GM23248 (cell line): Measurements from ENCODE around the gene UBAC1. TPM values are rescaled to one million over a fixed set of nuclear protein-coding genes. Genes with fewer than 3 reads are reported as not detected.
"Not testable (repeated sequence)": the region's sequence is repeated elsewhere in the genome, so short reads cannot be mapped to it uniquely, and the experiment has no call there.

Experiments used
- DNase-seq: peaks from one replicate; pipeline ENCODE4 v3.0.0-alpha.2; 2015
- H2AFZ ChIP-seq: fragments of 200-600 bp; sonication (generic); 2 replicates; pipeline ENCODE4 v1.6.1; 2016; ENCODE audit warnings: antibody characterized with exemption
- H3F3A ChIP-seq: fragments of 200-600 bp; sonication (generic); 2 replicates; pipeline ENCODE4 v1.6.1; 2016; ENCODE audit warnings: mild to moderate bottlenecking, antibody characterized with exemption, mixed run types; ENCODE audit not compliant: insufficient read depth
- H3K27ac ChIP-seq: fragments of 200-600 bp; sonication (generic); 2 replicates; pipeline ENCODE4 v1.5.1; 2016; ENCODE audit warnings: mild to moderate bottlenecking
- H3K27me3 ChIP-seq: fragments of 200-600 bp; sonication (generic); replicated peaks from 2 replicates; pipeline ENCODE4 v1.6.1; 2016; ENCODE audit warnings: mild to moderate bottlenecking; ENCODE audit not compliant: insufficient read depth
- H3K36me3 ChIP-seq: fragments of 200-600 bp; sonication (generic); 2 replicates; pipeline ENCODE4 v1.6.1; 2016; ENCODE audit warnings: low read depth, mild to moderate bottlenecking
- H3K4me1 ChIP-seq: fragments of 200-600 bp; sonication (generic); 2 replicates; pipeline ENCODE4 v1.6.1; 2016; ENCODE audit warnings: mild to moderate bottlenecking; ENCODE audit not compliant: insufficient read depth
- H3K4me2 ChIP-seq: fragments of 200-600 bp; sonication (generic); one replicate; pipeline ENCODE4 v1.6.1; 2016; ENCODE audit warnings: mild to moderate bottlenecking; ENCODE audit not compliant: unreplicated experiment
- H3K4me3 ChIP-seq: fragments of 200-600 bp; sonication (generic); 2 replicates; pipeline ENCODE4 v1.5.1; 2016; ENCODE audit warnings: mild to moderate bottlenecking
- H3K79me2 ChIP-seq: fragments of 200-600 bp; sonication (generic); 2 replicates; pipeline ENCODE4 v1.6.1; 2016; ENCODE audit warnings: mild to moderate bottlenecking; ENCODE audit not compliant: insufficient read depth
- H3K9ac ChIP-seq: fragments of 200-600 bp; sonication (generic); 2 replicates; pipeline ENCODE4 v1.6.1; 2016; ENCODE audit warnings: mild to moderate bottlenecking
- H3K9me2 ChIP-seq: fragments of 200-600 bp; sonication (generic); 2 replicates; pipeline ENCODE4 v1.6.1; 2016; ENCODE audit warnings: mixed run types, mild to moderate bottlenecking, moderate library complexity; ENCODE audit not compliant: insufficient read depth
- H3K9me3 ChIP-seq: fragments of 200-600 bp; sonication (generic); one replicate; pipeline ENCODE4 v1.6.1; 2017; ENCODE audit warnings: low read depth
- H4K20me1 ChIP-seq: fragments of 200-600 bp; sonication (generic); 2 replicates; pipeline ENCODE4 v1.6.0; 2016; ENCODE audit not compliant: insufficient read depth
- EZH2 ChIP-seq: fragments of 200-600 bp; sonication (generic); IDR thresholded peaks from 2 replicates; pipeline ENCODE4 v1.6.1; 2018; ENCODE audit warnings: antibody characterized with exemption, mild to moderate bottlenecking; ENCODE audit not compliant: insufficient read depth, poor library complexity, severe bottlenecking
- EZH2phosphoT487 ChIP-seq: fragments of 200-600 bp; sonication (generic); IDR thresholded peaks from 2 replicates; pipeline ENCODE4 v1.6.1; 2018; ENCODE audit warnings: antibody characterized with exemption, moderate library complexity, mild to moderate bottlenecking, low read depth; ENCODE audit not compliant: insufficient read depth
- WGBS, 2 experiments: methylation state at CpG; one replicate each; pipeline ENCODE4 v1.1.6; 2015 to 2017; ENCODE audit warnings: low lambda C conversion rate in 2 of 2, low coverage in 1 of 2; ENCODE audit errors: missing lambda C conversion rate in 2 of 2; 5-methylcytosine and 5-hydroxymethylcytosine counted together
- in situ Hi-C: fragments of 300-500 bp; cut with MboI; formaldehyde crosslinking; loops from 2 replicates; pipeline ENCODE4 v1.15.0; 2020
- polyA plus RNA-seq: library from polyadenylated mRNA; unstranded; fragments of >200 nt; fragmentation: Nextera tagmentation; extraction: Ambion mirVana; gene quantifications from 2 replicates; pipeline ENCODE4 v1.2.1, GENCODE V29; 2016
- total RNA-seq: library from RNA; depleted of rRNA; stranded (reverse); fragments of >200 nt; shearing (Covaris generic); gene quantifications from 2 replicates; pipeline ENCODE4 v1.2.3, GENCODE V29; 2014

Gene UBAC1
- total and polyA plus RNA-seq, 2 experiments from 2014 or later, result 29.4 to 45.9 TPM

GRCh38 chr9:135949501-135950134 is 11.6 kb downstream of the UBAC1 start:
- H3F3A ChIP-seq, result no peaks in the 10 kb centered on the region
- no peak overlapping the region for H3K27ac ChIP-seq
- DNase-seq, result no peak
- H3K9me2 ChIP-seq, result no peaks in the 10 kb centered on the region
- H3K4me1 ChIP-seq, result no peaks in the 10 kb centered on the region
- no peaks in the 10 kb centered on the region for H3K9me3 ChIP-seq
- no peak overlapping the region for H3K4me3 ChIP-seq
- WGBS, 2 experiments, result 83 to 87% methylated on average over 26 of the region's 26 CpGs
- no peak overlapping the region for H3K9ac ChIP-seq
- in situ Hi-C loops, result no loop called here
- H4K20me1 ChIP-seq, result no peaks in the 10 kb centered on the region
- peaks cover 2% of the 10 kb centered on the region; the same call in 1 of the 2 replicates for H3K79me2 ChIP-seq
- no peaks in the 10 kb centered on the region; the same call in 1 of the 2 replicates for H3K36me3 ChIP-seq
- H3K27me3 ChIP-seq, result no peaks in the 10 kb centered on the region
- no peak overlapping the region for H3K4me2 ChIP-seq
- TF ChIP-seq EZH2phosphoT487 (no peak), EZH2 (no peak)
- H2AFZ ChIP-seq, result no peak overlapping the region

- H3K4me3 ChIP-seq, result no peak overlapping the region
- no peak for TF ChIP-seq EZH2
- no peak for TF ChIP-seq EZH2phosphoT487
- H3K79me2 ChIP-seq, result no peaks in the 10 kb centered on the region
- in situ Hi-C loops, result no loop called here
- H3K9ac ChIP-seq, result no peak overlapping the region
- no peaks in the 10 kb centered on the region for H3K9me3 ChIP-seq
- no peak overlapping the region for H3K27ac ChIP-seq
- H3K36me3 ChIP-seq, result peaks cover under 1% of the 10 kb centered on the region; the same call in 1 of the 2 replicates
- no peaks in the 10 kb centered on the region for H4K20me1 ChIP-seq
- H3K4me2 ChIP-seq, result no peak overlapping the region
- no peaks in the 10 kb centered on the region for H3K4me1 ChIP-seq
- no peaks in the 10 kb centered on the region for H3K9me2 ChIP-seq
- 92 to 94% methylated on average over 4 of the region's 4 CpGs for WGBS, 2 experiments
- no peaks in the 10 kb centered on the region for H3F3A ChIP-seq
- H3K27me3 ChIP-seq, result no peaks in the 10 kb centered on the region
- H2AFZ ChIP-seq, result no peak overlapping the region
- DNase-seq, result no peak
Observed at GRCh38 chr9:135948968-135949367, 12.2 kb downstream of the UBAC1 start.

- Histone ChIP-seq H2AFZ (no peak overlapping the region), H3K4me3 (no peak overlapping the region), H3K4me2 (no peak overlapping the region), H3K9me3 (no peaks in the 10 kb centered on the region), H3K4me1 (no peaks in the 10 kb centered on the region), H3K27ac (no peak overlapping the region), H3F3A (no peaks in the 10 kb centered on the region), H4K20me1 (no peaks in the 10 kb centered on the region), H3K79me2 (no peaks in the 10 kb centered on the region), H3K9me2 (no peaks in the 10 kb centered on the region), H3K27me3 (no peaks in the 10 kb centered on the region), H3K36me3 (peaks cover 4% of the 10 kb centered on the region; the same call in 1 of the 2 replicates), H3K9ac (no peak overlapping the region)
- TF ChIP-seq EZH2phosphoT487, result no peak
- in situ Hi-C loops, result no loop called here
- 94 to 95% methylated on average over 11 of the region's 11 CpGs for WGBS, 2 experiments
- no peak for DNase-seq
Observed at GRCh38 chr9:135948446-135948845, 12.7 kb downstream of the UBAC1 start.

GRCh38 chr9:135947582-135947981 is 13.6 kb downstream of the UBAC1 start:
- Histone ChIP-seq H3K9me3 (no peaks in the 10 kb centered on the region), H3K27ac (no peak overlapping the region), H3K36me3 (peaks cover 4% of the 10 kb centered on the region; the same call in 1 of the 2 replicates), H3K9ac (no peak overlapping the region), H2AFZ (no peak overlapping the region), H3K9me2 (no peaks in the 10 kb centered on the region), H3K79me2 (no peaks in the 10 kb centered on the region), H3F3A (no peaks in the 10 kb centered on the region), H3K27me3 (no peaks in the 10 kb centered on the region), H3K4me3 (no peak overlapping the region), H4K20me1 (no peaks in the 10 kb centered on the region), H3K4me1 (no peaks in the 10 kb centered on the region), H3K4me2 (no peak overlapping the region)
- TF ChIP-seq EZH2 (no peak), EZH2phosphoT487 (no peak)
- in situ Hi-C loops, result no loop called here
- WGBS, 2 experiments, result 96 to 97% methylated on average over 17 to 18 of the region's 18 CpGs
- DNase-seq, result no peak

GRCh38 chr9:135947105-135947504 is 14.1 kb downstream of the UBAC1 start:
- H3K4me2 ChIP-seq, H4K20me1 ChIP-seq, H3F3A ChIP-seq, H3K4me3 ChIP-seq, H3K79me2 ChIP-seq, H3K9me2 ChIP-seq, DNase-seq, in situ Hi-C loops, H3K27me3 ChIP-seq, H3K4me1 ChIP-seq, H3K36me3 ChIP-seq, H3K9me3 ChIP-seq, H3K9ac ChIP-seq, H2AFZ ChIP-seq, H3K27ac ChIP-seq: not testable (repeated sequence)
- WGBS, 2 experiments, result 95% methylated on average over 19 of the region's 19 CpGs
